NCI-H1436 treated with DMSO at 0.1 percent for 48 hours (cell line): ENCODE data around the gene PCDHB12.
"Not testable (repeated sequence)": the region's sequence is repeated elsewhere in the genome, so short reads cannot be mapped to it uniquely, and the experiment has no call there.

Experiments used
- DNase-seq: peaks from one replicate; lab custom pipeline; 2025; lab: John Stamatoyannopoulos, UW

Gene PCDHB12

GRCh38 chr5:141208478-141208877 is at the start of gene PCDHB12:
Gene PCDHB12, plus strand, starts transcription at chr5:141208719. Its CDS starts 189 bp downstream, at chr5:141208908.
- DNase-seq, result no peak

GRCh38 chr5:141172381-141173204 is 35.9 kb upstream of the PCDHB12 start, which contains the start of gene PCDHB7:
Gene PCDHB7, plus strand, starts transcription at chr5:141172644. Its CDS starts 192 bp downstream, at chr5:141172836.
- no peak for DNase-seq

GRCh38 chr5:141174291-141175104 is 34.0 kb upstream of the PCDHB12 start:
- not testable (repeated sequence) for DNase-seq

GRCh38 chr5:141175933-141176332 is 32.6 kb upstream of the PCDHB12 start:
- DNase-seq, result no peak

- DNase-seq, result peak; percentile 36
These were observed 30.8 kb upstream of the PCDHB12 start, which contains the start of gene PCDHB8 for GRCh38 chr5:141177577-141178191. Gene PCDHB8, plus strand, starts transcription at chr5:141177790. Its CDS starts 245 bp downstream, at chr5:141178035.

GRCh38 chr5:141179371-141179770 is 29.1 kb upstream of the PCDHB12 start:
- not testable (repeated sequence) for DNase-seq

GRCh38 chr5:141179876-141180275 is 28.6 kb upstream of the PCDHB12 start:
- not testable (repeated sequence) for DNase-seq

GRCh38 chr5:141180313-141180712 is 28.2 kb upstream of the PCDHB12 start:
- no peak for DNase-seq

GRCh38 chr5:141182248-141182647 is 26.3 kb upstream of the PCDHB12 start, which contains the start of gene PCDHB16:
Gene PCDHB16, plus strand, starts transcription at chr5:141182387. Its CDS starts 173 bp downstream, at chr5:141182560.
- DNase-seq, result no peak

- not testable (repeated sequence) for DNase-seq
These were observed 24.2 kb upstream of the PCDHB12 start for GRCh38 chr5:141184117-141184855.

GRCh38 chr5:141186897-141187512 is 21.5 kb upstream of the PCDHB12 start, which contains the start of gene PCDHB9:
Gene PCDHB9, plus strand, starts transcription at chr5:141187161. Its CDS starts 158 bp downstream, at chr5:141187319.
- DNase-seq, result no peak

- DNase-seq, result not testable (repeated sequence)
These were observed 19.8 kb upstream of the PCDHB12 start for GRCh38 chr5:141188682-141189081.

- DNase-seq, result not testable (repeated sequence)
These were observed 19.4 kb upstream of the PCDHB12 start for GRCh38 chr5:141189131-141189530.

- no peak for DNase-seq
These were observed 16.3 kb upstream of the PCDHB12 start, which contains the start of gene PCDHB10 for GRCh38 chr5:141192110-141192725. Gene PCDHB10, plus strand, starts transcription at chr5:141192353. Its CDS starts 200 bp downstream, at chr5:141192553.

GRCh38 chr5:141194332-141194731 is 14.2 kb upstream of the PCDHB12 start:
- not testable (repeated sequence) for DNase-seq

- no peak for DNase-seq
These were observed 12.2 kb upstream of the PCDHB12 start for GRCh38 chr5:141196363-141196762.

GRCh38 chr5:141199359-141200235 is 8.9 kb upstream of the PCDHB12 start, which contains the start of gene PCDHB11:
Gene PCDHB11, plus strand, starts transcription at chr5:141199627. Its CDS starts 148 bp downstream, at chr5:141199775.
- no peak for DNase-seq

- DNase-seq, result not testable (repeated sequence)
These were observed 7.4 kb upstream of the PCDHB12 start for GRCh38 chr5:141201126-141201525.

- DNase-seq, result not testable (repeated sequence)
These were observed 6.9 kb upstream of the PCDHB12 start for GRCh38 chr5:141201646-141202045.
